ENCODE measurements around the gene MEG3. TPM values are rescaled to one million over a fixed set of nuclear protein-coding genes. Genes with fewer than 3 reads are reported as not detected.

MEG3 gene
- total and polyA plus RNA-seq, 2 experiments from 2014 or later = not detected

DNA sequence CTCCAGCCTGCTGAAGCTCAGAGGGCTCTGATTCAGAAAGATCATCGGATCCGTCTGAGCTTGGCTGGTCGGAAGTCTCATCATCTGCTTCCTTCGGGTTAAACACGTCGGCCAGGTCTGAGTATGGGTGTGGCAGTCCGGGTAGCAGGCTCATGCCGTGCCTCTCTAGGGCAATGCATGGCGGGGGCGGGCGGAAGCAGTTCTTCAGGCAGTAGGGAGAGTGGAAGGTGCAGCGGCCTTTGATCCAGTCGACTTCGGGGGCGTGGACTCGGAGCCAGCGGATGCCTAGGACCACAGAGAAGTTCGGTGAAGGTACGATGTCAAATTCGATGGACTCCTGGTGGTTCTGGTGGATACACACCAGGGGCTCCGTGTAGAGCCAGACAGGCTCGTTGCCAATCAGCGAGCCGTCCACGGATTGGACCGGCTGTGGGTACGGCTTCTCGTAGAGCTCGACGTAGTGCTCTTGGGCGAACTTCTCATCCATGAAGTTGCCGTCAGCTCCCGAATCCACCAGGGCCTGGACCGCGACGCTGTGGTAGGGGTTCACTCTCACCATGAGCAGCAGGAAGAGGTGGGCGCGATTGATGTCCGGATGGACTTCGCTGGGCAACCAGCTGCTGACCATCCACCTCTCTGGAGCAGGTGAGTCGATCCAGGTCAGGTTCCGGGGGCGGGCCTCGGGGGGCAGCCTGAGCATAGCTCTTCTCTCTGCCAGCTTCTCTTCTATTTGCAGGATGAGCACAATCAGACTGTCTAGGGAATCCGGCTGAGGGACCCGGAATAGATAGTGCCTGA, 57.3 kb downstream of the MEG3 start (continued):
- TF ChIP-seq, protein P1, sequence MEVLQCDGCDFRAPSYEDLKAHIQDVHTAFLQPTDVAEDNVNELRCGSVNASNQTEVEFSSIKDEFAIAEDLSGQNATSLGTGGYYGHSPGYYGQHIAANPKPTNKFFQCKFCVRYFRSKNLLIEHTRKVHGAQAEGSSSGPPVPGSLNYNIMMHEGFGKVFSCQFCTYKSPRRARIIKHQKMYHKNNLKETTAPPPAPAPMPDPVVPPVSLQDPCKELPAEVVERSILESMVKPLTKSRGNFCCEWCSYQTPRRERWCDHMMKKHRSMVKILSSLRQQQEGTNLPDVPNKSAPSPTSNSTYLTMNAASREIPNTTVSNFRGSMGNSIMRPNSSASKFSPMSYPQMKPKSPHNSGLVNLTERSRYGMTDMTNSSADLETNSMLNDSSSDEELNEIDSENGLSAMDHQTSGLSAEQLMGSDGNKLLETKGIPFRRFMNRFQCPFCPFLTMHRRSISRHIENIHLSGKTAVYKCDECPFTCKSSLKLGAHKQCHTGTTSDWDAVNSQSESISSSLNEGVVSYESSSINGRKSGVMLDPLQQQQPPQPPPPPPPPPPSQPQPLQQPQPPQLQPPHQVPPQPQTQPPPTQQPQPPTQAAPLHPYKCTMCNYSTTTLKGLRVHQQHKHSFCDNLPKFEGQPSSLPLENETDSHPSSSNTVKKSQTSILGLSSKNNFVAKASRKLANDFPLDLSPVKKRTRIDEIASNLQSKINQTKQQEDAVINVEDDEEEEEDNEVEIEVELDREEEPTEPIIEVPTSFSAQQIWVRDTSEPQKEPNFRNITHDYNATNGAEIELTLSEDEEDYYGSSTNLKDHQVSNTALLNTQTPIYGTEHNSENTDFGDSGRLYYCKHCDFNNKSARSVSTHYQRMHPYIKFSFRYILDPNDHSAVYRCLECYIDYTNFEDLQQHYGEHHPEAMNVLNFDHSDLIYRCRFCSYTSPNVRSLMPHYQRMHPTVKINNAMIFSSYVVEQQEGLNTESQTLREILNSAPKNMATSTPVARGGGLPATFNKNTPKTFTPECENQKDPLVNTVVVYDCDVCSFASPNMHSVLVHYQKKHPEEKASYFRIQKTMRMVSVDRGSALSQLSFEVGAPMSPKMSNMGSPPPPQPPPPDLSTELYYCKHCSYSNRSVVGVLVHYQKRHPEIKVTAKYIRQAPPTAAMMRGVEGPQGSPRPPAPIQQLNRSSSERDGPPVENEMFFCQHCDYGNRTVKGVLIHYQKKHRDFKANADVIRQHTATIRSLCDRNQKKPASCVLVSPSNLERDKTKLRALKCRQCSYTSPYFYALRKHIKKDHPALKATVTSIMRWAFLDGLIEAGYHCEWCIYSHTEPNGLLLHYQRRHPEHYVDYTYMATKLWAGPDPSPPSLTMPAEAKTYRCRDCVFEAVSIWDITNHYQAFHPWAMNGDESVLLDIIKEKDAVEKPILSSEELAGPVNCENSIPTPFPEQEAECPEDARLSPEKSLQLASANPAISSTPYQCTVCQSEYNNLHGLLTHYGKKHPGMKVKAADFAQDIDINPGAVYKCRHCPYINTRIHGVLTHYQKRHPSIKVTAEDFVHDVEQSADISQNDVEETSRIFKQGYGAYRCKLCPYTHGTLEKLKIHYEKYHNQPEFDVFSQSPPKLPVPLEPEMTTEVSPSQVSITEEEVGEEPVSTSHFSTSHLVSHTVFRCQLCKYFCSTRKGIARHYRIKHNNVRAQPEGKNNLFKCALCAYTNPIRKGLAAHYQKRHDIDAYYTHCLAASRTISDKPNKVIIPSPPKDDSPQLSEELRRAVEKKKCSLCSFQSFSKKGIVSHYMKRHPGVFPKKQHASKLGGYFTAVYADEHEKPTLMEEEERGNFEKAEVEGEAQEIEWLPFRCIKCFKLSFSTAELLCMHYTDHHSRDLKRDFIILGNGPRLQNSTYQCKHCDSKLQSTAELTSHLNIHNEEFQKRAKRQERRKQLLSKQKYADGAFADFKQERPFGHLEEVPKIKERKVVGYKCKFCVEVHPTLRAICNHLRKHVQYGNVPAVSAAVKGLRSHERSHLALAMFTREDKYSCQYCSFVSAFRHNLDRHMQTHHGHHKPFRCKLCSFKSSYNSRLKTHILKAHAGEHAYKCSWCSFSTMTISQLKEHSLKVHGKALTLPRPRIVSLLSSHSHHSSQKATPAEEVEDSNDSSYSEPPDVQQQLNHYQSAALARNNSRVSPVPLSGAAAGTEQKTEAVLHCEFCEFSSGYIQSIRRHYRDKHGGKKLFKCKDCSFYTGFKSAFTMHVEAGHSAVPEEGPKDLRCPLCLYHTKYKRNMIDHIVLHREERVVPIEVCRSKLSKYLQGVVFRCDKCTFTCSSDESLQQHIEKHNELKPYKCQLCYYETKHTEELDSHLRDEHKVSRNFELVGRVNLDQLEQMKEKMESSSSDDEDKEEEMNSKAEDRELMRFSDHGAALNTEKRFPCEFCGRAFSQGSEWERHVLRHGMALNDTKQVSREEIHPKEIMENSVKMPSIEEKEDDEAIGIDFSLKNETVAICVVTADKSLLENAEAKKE (CRISPR knock-in tag; IDR thresholded peaks at IDR 0.05) = no peak
- TF ChIP-seq EZH2phosphoT487 (IDR thresholded peaks at IDR 0.05; ENCODE audit: unreplicated experiment) (no peak), EZH2 (IDR thresholded peaks at IDR 0.05; ENCODE audit: low read depth, unreplicated experiment) (no peak)

DNA sequence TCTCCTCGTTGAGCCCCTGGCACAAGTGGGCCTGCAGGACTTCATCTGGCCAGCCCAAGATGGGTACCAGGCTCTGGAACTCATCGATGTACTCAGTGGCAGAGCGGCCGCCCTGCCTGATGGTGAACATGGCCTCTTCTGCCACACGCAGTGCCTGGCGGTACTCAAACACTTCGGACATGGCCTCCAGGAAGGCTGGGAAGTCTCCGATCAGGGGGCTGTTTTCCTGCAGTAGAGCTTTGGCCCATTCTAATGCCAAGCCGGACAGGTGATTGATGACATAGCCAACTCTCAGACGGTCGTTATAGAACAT, 57.8 kb downstream of the MEG3 start:
- Histone ChIP-seq H3K4me3 (no peak overlapping the region), H4K20me1 (replicated peaks; ENCODE audit: insufficient read depth) (no peaks in the 10 kb centered on the region), H3K9me2 (ENCODE audit: insufficient read depth) (peaks cover 4% of the 10 kb centered on the region), H3K27me3 (ENCODE audit: insufficient read depth) (no peaks in the 10 kb centered on the region), H3K27ac (ENCODE audit: low read depth) (no peak overlapping the region), H3F3A (replicated peaks; ENCODE audit: low read depth) (no peaks in the 10 kb centered on the region), H3K4me2 (no peak overlapping the region), H2AFZ (no peak overlapping the region), H3K4me1 (ENCODE audit: insufficient read depth) (no peaks in the 10 kb centered on the region; the same call in 1 of the 2 replicates), H3K36me3 (ENCODE audit: insufficient read depth) (no peaks in the 10 kb centered on the region), H3K79me2 (replicated peaks; ENCODE audit: insufficient read depth) (no peaks in the 10 kb centered on the region)
- Mint-ChIP-seq H3K4me3 (no peak overlapping the region), H3K36me3 (ENCODE audit: low read depth) (peaks cover 2% of the 10 kb centered on the region; the same call in 2 of the 3 replicates), H3K27ac (no peak overlapping the region), H3K9me3 (peaks cover 20% of the 10 kb centered on the region), H3K27me3 (ENCODE audit: insufficient read depth, low read depth, poor library complexity) (peaks cover 2% of the 10 kb centered on the region), H3K4me1 (peaks cover 9% of the 10 kb centered on the region)
- DNase-seq (ENCODE audit: low spot score) (no peak), ATAC-seq (no peak)
- no peak for TF ChIP-seq ZNF114 (CRISPR knock-in tag; IDR thresholded peaks at IDR 0.05)
- no peak for TF ChIP-seq JUNB (IDR thresholded peaks at IDR 0.05; ENCODE audit: unreplicated experiment)
- TF ChIP-seq, protein P1 (CRISPR knock-in tag; IDR thresholded peaks at IDR 0.05) = no peak

Data from GM23338 (cell line).